Hepatocyte (in vitro differentiated cells): ENCODE results near the gene HEPACAM.

Source experiments
- CTCF ChIP-seq: fragments of 200-600 bp; sonication (generic); IDR thresholded peaks from 2 replicates; pipeline ENCODE4 v1.5.1; 2016; ENCODE audit warnings: antibody characterized with exemption, mild to moderate bottlenecking; ENCODE audit not compliant: poor library complexity
- EZH2 ChIP-seq: fragments of 200-600 bp; sonication (generic); IDR thresholded peaks from 2 replicates; pipeline ENCODE4 v1.6.1; 2016; ENCODE audit warnings: antibody characterized with exemption, mild to moderate bottlenecking, borderline replicate concordance
- EZH2phosphoT487 ChIP-seq: fragments of 200-600 bp; sonication (generic); IDR thresholded peaks from one replicate; pipeline ENCODE4 v1.6.1; 2018; ENCODE audit warnings: antibody characterized with exemption, mild to moderate bottlenecking, low read depth, moderate library complexity; ENCODE audit not compliant: unreplicated experiment, severe bottlenecking

GRCh38 chr11:124879493-124880289, 56.2 kb downstream of the HEPACAM start:
- TF ChIP-seq CTCF (no peak), EZH2phosphoT487 (no peak), EZH2 (no peak)
